ENCODE measurements around the gene SRGAP1.
"Not testable (repeated sequence)": the region's sequence is repeated elsewhere in the genome, so short reads cannot be mapped to it uniquely, and the experiment has no call there.

The SRGAP1 gene

DNA sequence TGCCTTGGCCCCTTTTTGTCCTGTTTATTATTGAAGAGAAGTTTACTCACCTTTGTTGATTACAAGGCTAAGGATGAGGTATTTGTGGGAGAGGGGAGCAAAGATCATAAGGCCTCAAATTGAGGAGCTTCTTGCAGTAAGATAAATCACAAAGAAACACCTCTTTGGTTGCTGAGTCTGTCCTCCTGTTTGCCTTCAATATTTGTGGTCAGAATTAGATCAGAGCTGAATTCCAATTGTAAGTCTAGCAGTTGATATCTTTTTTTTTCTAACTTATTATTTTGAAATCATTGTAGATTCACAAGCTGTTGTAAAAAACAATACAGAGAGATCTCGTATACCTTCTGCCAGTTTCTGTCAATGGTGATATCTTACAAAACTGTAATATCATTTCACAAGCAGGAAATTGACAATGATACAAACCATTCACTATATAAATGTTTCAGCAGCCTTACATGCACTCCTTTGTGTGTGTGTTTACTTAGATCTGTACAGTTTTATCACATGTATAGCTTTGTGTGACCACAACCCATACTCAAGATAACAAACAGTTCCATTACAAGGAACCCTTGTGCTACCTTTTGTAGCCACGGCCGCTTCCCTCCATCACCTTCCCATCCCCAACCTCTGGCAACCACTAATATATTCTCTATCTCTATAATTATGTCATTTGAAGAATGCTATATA is 280.2 kb downstream of the SRGAP1 start:
- H3K27ac ChIP-seq: no peak overlapping the region
- TF ChIP-seq, protein P1, sequence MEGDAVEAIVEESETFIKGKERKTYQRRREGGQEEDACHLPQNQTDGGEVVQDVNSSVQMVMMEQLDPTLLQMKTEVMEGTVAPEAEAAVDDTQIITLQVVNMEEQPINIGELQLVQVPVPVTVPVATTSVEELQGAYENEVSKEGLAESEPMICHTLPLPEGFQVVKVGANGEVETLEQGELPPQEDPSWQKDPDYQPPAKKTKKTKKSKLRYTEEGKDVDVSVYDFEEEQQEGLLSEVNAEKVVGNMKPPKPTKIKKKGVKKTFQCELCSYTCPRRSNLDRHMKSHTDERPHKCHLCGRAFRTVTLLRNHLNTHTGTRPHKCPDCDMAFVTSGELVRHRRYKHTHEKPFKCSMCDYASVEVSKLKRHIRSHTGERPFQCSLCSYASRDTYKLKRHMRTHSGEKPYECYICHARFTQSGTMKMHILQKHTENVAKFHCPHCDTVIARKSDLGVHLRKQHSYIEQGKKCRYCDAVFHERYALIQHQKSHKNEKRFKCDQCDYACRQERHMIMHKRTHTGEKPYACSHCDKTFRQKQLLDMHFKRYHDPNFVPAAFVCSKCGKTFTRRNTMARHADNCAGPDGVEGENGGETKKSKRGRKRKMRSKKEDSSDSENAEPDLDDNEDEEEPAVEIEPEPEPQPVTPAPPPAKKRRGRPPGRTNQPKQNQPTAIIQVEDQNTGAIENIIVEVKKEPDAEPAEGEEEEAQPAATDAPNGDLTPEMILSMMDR (conservative IDR thresholded peaks at IDR 0.05): no peak
- TF ChIP-seq ZFX (IDR thresholded peaks at IDR 0.05): no peak

DNA sequence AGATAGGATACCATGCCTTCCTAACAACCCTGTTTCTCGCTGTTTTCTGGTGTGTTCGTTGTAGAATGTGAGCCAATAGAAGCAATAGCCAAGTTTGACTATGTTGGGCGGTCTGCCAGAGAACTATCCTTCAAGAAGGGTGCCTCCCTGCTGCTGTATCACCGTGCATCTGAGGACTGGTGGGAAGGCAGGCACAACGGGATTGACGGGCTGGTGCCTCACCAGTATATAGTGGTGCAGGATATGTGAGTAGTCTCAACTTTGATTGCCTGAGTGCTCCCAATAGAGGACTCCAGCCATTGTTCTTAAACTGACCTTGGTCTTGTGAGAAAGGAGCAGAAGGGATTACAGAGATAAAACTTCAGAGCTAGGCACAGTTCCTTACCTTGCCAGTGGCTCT is 281.4 kb downstream of the SRGAP1 start:
- TF ChIP-seq, protein P1 (conservative IDR thresholded peaks at IDR 0.05): no peak
- TF ChIP-seq ZFX (IDR thresholded peaks at IDR 0.05): no peak
- H3K27ac ChIP-seq: no peak overlapping the region

DNA sequence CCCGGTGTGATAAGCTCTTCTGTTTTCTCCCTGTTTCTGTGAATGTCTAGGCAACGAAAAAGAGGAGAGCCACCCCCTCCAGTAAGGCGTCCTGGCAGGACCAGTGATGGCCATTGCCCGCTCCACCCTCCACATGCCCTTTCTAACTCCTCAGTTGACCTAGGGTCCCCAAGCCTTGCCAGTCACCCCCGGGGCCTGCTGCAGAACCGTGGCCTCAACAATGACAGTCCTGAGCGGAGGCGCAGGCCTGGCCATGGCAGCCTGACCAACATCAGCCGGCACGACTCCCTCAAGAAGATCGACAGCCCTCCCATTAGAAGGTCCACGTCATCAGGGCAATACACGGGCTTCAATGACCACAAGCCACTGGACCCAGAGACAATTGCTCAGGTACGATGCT is 283.3 kb downstream of the SRGAP1 start:
- TF ChIP-seq ZFX (IDR thresholded peaks at IDR 0.05): no peak
- TF ChIP-seq, protein P1 (conservative IDR thresholded peaks at IDR 0.05): no peak

DNA sequence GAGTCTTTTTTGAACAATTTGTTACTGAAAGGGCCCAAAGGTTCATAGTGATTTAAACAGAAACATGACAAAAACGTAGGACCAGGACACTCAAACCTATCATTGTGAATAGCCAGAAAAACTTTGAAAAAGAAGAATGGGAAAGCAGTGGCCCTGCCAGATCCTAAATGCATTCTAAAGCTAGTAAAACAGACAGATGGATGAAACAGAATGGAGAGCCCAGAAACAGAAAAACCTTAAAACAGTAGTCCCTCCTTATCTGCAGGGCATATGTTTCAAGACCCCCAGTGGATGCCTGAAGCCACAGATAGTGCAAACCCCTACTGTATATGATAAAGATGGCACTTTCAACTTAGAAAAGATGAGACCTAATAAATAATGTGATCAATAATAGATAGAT is 283.9 kb downstream of the SRGAP1 start:
- TF ChIP-seq, protein P1 (conservative IDR thresholded peaks at IDR 0.05): no peak
- no peak for TF ChIP-seq ZFX (IDR thresholded peaks at IDR 0.05)
- H3K27ac ChIP-seq: no peak overlapping the region

More for the DNA sequence above, 283.3 kb downstream of the SRGAP1 start:
- H3K27ac ChIP-seq: no peak overlapping the region

DNA sequence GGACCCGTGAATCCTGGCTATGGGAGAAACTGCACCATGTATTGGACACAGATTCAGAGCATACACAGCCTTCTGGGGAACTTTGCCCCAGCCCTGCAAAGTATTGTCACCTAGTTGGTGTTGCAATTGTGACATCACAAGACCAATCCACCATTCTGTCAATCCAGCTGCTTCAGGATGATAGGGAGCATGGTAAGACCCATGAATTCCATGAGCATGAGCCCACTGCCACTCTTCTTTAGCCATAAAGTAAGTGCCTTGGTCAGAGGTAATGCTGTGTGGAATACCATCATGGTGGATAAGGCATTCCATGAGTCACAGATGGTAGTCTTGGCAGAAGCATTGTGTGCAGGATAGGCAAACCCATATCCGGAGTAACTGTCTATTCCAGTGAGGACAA is 286.0 kb downstream of the SRGAP1 start:
- H3K27ac ChIP-seq: not testable (repeated sequence)

DNA sequence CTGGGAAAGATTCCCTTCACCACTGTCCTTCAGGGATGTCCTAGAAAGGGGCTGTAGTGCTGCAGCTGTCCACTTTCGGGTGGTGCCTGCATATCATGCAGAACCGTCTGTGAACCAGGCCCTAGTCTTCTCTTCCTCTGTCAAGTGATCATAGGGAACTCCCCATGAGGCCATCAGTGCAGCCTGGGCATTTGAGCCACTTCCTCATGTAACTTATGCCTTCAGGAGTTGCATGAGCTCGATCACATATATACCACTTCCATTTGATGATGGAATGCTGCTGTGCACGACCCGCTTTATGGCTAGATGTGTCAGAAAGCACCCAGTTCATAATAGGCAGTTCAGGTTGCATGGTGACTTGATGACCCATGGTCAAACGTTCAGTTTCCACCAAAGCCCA is 287.0 kb downstream of the SRGAP1 start:
- H3K27ac ChIP-seq: not testable (repeated sequence)

DNA sequence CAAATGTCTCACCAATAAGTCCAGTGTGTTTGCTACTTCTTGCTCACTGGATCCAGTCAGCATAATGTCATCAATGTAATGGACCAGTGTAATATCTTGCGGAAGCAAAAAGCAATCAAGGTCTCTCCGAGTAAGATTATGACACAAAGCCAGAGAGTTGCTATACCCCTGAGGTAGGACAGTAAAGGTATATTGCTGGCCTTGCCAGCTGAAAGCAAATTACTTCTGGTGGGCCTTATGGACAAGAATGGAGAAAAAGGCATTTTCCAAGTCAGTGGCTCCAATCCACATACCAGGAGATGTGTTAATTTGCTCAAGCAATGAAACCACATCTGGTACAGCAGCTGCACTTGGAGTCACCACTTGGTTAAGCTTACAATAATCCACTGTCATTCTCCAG is 288.2 kb downstream of the SRGAP1 start:
- not testable (repeated sequence) for H3K27ac ChIP-seq

DNA sequence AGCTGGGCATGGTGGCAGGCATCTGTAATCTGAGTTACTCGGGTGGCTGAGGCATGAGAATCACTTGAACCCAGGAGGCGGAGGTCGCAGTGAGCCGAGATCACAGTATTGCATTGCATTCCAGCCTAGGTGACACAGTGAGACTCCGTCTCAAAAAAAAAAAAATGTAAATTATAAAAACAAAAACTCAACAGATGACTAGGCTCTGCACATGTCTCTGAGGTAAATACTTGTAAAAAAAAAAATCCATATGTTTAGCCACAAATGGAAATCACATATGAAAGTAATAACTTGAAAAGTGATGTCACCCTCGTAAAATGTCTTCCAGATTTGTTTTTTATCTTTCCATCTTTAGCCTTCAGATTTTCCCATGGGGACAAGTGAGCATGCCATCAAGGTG is 292.6 kb downstream of the SRGAP1 start:
- H3K27ac ChIP-seq: no peak overlapping the region
- no peak for TF ChIP-seq ZFX (IDR thresholded peaks at IDR 0.05)
- TF ChIP-seq, protein P1 (conservative IDR thresholded peaks at IDR 0.05): no peak

DNA sequence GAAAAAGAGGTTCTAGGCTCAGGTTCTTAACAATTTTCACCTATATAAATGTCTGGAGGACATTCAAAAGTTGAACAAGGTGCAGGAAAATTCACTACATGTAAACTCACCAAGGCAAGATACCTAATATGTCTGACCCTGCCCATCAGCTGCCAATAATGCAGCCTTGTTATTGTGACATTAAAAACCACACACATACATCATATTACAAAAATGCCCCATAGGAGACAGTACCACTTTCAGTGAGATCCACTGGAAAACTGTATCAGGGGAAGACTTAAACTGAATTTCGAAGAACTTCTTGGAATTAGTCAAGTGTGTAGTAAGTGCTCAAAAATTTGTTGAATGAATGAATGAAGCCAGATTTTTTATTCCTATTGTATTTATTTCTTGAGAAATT is 294.5 kb downstream of the SRGAP1 start:
- no peak for TF ChIP-seq ZFX (IDR thresholded peaks at IDR 0.05)
- TF ChIP-seq, protein P1 (conservative IDR thresholded peaks at IDR 0.05): no peak
- H3K27ac ChIP-seq: no peak overlapping the region

Measured in C4-2B (cell line).